Measurements from ENCODE around the gene PHC3. TPM values are rescaled to one million over a fixed set of nuclear protein-coding genes. Genes with fewer than 3 reads are reported as not detected.
A peak's percentile ranks its signal among the peaks of the same experiment; 100 is the strongest.

PHC3 gene
- total RNA-seq, 2 donors from 2014 or later: 22.9 to 27.5 TPM

- Histone ChIP-seq H3K9ac (ENCODE audit: extremely low read depth, low read length, poor library complexity, severe bottlenecking) (no peak overlapping the region), H3K27ac (ENCODE audit: low read depth, low read length) (no peak overlapping the region), H3K27me3 (ENCODE audit: control insufficient read depth, insufficient read depth, low read length, poor library complexity, severe bottlenecking) (no peaks in the 10 kb centered on the region), H3K9me3 (ENCODE audit: control insufficient read depth, low read length) (no peaks in the 10 kb centered on the region), H3K4me1 (ENCODE audit: control insufficient read depth, insufficient read depth, low read length) (peaks cover 7% of the 10 kb centered on the region), H3K36me3 (ENCODE audit: control insufficient read depth, insufficient read depth, low read length) (no peaks in the 10 kb centered on the region), H3K4me3 (ENCODE audit: low read length) (no peak overlapping the region)
- Mint-ChIP-seq H3K4me3 (no peak overlapping the region), H3K4me1 (peaks cover 11% of the 10 kb centered on the region), H3K27ac (peak overlapping the region; percentile 14), H3K27me3 (ENCODE audit: insufficient read depth) (no peaks in the 10 kb centered on the region), H3K9me3 (no peaks in the 10 kb centered on the region), H3K36me3 (ENCODE audit: low read depth) (peaks cover 15% of the 10 kb centered on the region)
- DNase-seq: no peak
- TF ChIP-seq, protein P1, sequence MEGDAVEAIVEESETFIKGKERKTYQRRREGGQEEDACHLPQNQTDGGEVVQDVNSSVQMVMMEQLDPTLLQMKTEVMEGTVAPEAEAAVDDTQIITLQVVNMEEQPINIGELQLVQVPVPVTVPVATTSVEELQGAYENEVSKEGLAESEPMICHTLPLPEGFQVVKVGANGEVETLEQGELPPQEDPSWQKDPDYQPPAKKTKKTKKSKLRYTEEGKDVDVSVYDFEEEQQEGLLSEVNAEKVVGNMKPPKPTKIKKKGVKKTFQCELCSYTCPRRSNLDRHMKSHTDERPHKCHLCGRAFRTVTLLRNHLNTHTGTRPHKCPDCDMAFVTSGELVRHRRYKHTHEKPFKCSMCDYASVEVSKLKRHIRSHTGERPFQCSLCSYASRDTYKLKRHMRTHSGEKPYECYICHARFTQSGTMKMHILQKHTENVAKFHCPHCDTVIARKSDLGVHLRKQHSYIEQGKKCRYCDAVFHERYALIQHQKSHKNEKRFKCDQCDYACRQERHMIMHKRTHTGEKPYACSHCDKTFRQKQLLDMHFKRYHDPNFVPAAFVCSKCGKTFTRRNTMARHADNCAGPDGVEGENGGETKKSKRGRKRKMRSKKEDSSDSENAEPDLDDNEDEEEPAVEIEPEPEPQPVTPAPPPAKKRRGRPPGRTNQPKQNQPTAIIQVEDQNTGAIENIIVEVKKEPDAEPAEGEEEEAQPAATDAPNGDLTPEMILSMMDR (conservative IDR thresholded peaks at IDR 0.05): no peak
- WGBS, 2 experiments (ENCODE audit: insufficient coverage in 1 of 2, insufficient read length in 1 of 2): 83 to 84% methylated on average over 2 of the region's 2 CpGs
Observed at GRCh38 chr3:170079536-170080165, 101.9 kb downstream of the PHC3 start.

DNA sequence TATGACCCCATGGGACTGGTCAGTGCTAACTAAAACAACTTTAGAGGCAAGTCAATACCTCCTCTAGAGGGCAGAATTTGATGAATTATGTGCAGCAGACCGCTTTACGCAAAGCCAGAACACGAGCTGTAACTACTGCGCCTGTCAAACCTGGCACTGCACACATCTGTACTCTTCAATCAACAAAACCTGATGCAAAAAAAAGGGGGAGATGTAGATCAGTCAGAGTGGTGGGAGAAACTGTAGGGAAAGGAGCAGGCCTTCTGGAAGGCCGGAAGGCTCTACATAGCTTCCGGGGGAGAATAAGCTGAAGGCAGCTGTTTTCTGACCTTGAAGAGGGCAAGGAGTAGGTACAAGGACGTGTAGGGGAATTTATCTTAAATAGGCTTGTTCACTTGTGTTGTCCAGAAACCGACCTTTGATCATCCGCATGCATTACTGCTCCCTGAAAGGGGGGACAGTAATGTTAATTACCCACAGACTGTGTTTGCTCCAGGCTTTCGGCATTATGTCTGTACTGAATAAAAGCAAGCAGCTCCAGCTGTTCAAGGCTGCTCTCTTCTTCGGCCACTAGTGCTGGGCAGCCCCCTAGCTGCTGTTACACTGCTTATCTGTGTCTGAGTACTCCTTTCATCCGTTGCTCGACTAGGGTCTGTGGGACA lies 102.8 kb downstream of the PHC3 start:
- Mint-ChIP-seq H3K4me1 (peaks cover 11% of the 10 kb centered on the region), H3K27me3 (ENCODE audit: insufficient read depth) (no peaks in the 10 kb centered on the region), H3K4me3 (no peak overlapping the region), H3K27ac (peak overlapping the region; percentile 17), H3K9me3 (no peaks in the 10 kb centered on the region), H3K36me3 (ENCODE audit: low read depth) (peaks cover 13% of the 10 kb centered on the region)
- H3K27me3 ChIP-seq (ENCODE audit: control insufficient read depth, insufficient read depth, low read length, poor library complexity, severe bottlenecking): no peaks in the 10 kb centered on the region
- peaks cover 7% of the 10 kb centered on the region for H3K4me1 ChIP-seq (ENCODE audit: control insufficient read depth, insufficient read depth, low read length)
- H3K36me3 ChIP-seq (ENCODE audit: control insufficient read depth, insufficient read depth, low read length): no peaks in the 10 kb centered on the region
- TF ChIP-seq, protein P1 (conservative IDR thresholded peaks at IDR 0.05): peak; percentile 45
- no peak overlapping the region for H3K9ac ChIP-seq (ENCODE audit: extremely low read depth, low read length, poor library complexity, severe bottlenecking)
- no peaks in the 10 kb centered on the region for H3K9me3 ChIP-seq (ENCODE audit: control insufficient read depth, low read length)
- peak; percentile 60 for DNase-seq
- no peak overlapping the region for H3K4me3 ChIP-seq (ENCODE audit: low read length)
- no peak overlapping the region for H3K27ac ChIP-seq (ENCODE audit: low read depth, low read length)
- 91 to 92% methylated on average over 5 to 13 of the region's 13 CpGs for WGBS, 2 experiments (ENCODE audit: insufficient coverage in 1 of 2, insufficient read length in 1 of 2)

GRCh38 chr3:170077361-170077760 lies 104.2 kb downstream of the PHC3 start:
- Histone ChIP-seq H3K27me3 (ENCODE audit: control insufficient read depth, insufficient read depth, low read length, poor library complexity, severe bottlenecking) (no peaks in the 10 kb centered on the region), H3K9me3 (ENCODE audit: control insufficient read depth, low read length) (no peaks in the 10 kb centered on the region), H3K36me3 (ENCODE audit: control insufficient read depth, insufficient read depth, low read length) (no peaks in the 10 kb centered on the region), H3K9ac (ENCODE audit: extremely low read depth, low read length, poor library complexity, severe bottlenecking) (no peak overlapping the region), H3K27ac (ENCODE audit: low read depth, low read length) (no peak overlapping the region), H3K4me1 (ENCODE audit: control insufficient read depth, insufficient read depth, low read length) (peaks cover 7% of the 10 kb centered on the region), H3K4me3 (ENCODE audit: low read length) (no peak overlapping the region)
- H3K36me3 Mint-ChIP-seq (ENCODE audit: low read depth): peaks cover 8% of the 10 kb centered on the region
- peaks cover under 1% of the 10 kb centered on the region for H3K9me3 Mint-ChIP-seq
- no peak overlapping the region for H3K4me3 Mint-ChIP-seq
- H3K27ac Mint-ChIP-seq: no peak overlapping the region
- H3K27me3 Mint-ChIP-seq (ENCODE audit: insufficient read depth): no peaks in the 10 kb centered on the region
- peaks cover 11% of the 10 kb centered on the region for H3K4me1 Mint-ChIP-seq
- TF ChIP-seq, protein P1 (conservative IDR thresholded peaks at IDR 0.05): no peak
- WGBS, 2 experiments (ENCODE audit: insufficient coverage in 1 of 2, insufficient read length in 1 of 2): 92% methylated on average over 7 to 10 of the region's 10 CpGs
- no peak for DNase-seq
